HG02885 (cell line): Measurements from ENCODE around the gene MAVS.
A peak's percentile ranks its signal among the peaks of the same experiment; 100 is the strongest.
"Not testable (repeated sequence)": the region's sequence is repeated elsewhere in the genome, so short reads cannot be mapped to it uniquely, and the experiment has no call there.

Experiments
- ATAC-seq: cut with Tn5 transposase; IDR thresholded peaks from one replicate; pipeline ENCODE4 v1.9.1; 2021; ENCODE audit warnings: mild to moderate bottlenecking; ENCODE audit not compliant: unreplicated experiment, poor library complexity

Gene MAVS

DNA sequence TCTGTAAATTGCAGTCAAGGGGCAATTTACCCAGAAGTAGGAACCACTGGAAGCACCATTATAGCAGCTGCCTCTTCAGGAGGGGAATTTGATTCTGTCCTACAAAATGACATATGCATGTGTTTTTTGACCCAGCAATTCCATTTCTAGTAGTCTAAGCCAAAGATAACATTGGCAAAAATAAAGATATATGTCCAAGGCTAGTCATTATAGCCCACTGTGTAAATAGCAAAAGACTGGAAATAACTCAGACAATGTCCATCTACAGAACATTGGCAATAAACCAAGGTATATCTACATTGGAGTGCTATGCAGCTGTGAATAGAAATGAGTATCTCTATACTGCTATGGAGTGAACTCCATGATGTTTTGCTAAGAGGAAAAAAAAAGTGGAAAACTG is 30.0 kb downstream of the MAVS start:
- no peak for ATAC-seq

DNA sequence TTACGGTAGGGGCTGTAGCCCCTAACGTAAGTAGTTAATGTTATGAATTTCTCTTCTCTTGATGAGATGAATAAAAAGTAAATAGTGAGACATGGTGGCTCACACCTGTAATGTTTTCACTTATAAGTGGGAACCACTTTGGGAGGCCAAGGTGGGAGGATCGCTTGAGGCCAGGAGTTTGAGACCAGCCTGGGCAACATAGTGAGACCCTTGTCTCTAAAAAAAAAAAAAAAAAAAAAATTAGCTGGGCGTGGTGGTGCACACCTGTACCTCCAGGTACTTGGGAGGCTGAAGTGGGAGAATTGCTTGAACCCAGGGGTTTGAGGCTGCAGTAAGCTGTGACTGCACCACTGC is 32.3 kb downstream of the MAVS start:
- not testable (repeated sequence) for ATAC-seq

DNA sequence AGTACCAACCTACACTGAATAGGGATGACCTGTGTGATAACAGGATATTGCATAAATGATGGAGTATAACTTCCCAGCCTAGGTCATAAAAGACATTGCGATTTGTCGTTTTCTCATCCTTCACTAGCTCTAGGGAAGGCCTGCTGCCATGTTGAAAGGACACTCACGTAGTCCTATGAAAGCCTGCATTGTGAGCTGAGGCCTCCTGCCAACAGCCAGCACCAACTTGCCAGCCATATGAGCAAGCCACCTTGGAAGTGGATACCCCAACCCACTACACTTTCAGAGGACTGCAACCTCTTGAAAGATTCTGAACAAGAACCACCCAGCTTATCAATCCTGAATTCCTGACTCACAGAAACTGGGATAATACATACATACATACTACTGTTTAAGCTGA is 39.1 kb downstream of the MAVS start:
- ATAC-seq: no peak

DNA sequence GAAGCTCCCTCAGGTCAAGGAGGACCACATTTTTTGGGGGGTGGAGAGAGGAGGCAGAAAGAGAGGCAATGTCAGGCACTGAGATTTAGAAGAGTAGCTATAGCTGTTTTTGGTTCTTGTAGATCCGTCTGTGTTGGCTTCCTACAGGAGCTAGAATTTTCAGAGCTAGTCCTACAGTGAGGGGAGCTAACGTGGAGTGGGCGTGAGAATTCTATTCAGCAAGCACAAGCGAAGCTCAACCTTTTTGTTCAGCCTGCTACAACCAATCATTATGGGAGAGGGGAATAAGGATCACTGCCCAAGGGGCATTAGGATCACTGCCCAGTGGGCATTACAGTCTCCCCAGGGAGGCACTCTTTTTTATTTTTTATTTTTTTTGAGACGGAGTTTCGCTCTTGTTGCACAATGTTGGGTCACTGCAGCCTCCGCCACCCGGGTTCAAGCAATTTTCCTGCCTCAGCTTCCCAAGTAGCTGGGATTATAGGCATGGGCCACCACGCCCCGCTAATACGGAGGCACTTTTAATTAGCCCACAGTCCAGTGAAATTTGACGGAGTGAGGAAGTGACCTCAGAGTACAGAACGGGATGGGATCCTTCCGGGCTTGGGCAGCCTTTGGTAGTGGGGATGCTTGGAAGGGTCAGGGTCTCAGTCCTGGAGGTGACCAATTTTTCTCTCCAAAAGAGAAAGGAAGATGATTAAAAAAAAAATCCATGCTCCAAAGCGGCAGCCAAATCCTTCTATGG is 41.4 kb downstream of the MAVS start:
- no peak for ATAC-seq

DNA sequence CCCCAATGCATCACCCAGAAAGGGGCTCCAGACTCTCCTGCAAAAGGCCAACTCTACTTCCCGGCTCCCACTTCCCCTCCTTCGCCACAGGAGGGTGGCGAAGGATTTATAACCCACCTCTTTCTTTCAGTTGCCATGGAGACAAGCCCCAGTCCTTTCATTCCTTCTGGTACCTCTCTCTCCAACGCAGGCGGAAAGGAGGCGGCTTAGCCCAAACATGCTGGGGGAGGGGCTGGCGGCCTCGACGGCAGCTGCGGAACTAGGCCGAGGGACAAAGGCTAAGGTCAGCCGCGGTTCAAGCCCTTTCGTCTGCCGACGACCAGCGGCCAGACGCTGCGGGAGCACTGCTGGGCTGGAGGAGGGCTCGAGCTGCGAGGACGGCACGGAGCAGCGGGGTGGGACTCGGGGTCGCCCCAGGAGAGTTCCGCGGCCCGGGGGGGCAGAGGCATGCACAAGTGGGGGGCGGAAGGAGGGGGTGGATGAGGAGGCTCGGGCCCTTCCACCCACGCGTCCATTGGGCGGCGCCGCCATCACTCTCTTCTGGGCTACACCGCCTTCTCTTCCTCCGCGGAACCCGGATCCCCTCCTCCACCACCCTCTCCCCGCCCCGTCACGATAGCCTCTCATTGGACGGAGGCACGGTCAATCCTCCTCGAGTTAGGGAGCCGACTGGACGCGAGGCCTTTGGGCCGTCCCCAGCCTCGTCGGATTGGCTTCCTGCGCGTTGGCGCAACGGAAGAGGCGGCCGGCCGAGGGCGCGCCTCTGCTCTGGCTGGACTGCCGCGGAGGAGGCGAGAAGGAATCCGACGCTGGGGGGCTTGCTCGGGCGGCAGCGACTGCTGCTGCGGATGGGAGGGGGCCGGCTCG is 42.2 kb downstream of the MAVS start, which contains the start of gene PANK2:
TSS of gene PANK2 (plus strand) at position 766 of the 867 bp plus-strand sequence.
- peak; percentile 93 for ATAC-seq

DNA sequence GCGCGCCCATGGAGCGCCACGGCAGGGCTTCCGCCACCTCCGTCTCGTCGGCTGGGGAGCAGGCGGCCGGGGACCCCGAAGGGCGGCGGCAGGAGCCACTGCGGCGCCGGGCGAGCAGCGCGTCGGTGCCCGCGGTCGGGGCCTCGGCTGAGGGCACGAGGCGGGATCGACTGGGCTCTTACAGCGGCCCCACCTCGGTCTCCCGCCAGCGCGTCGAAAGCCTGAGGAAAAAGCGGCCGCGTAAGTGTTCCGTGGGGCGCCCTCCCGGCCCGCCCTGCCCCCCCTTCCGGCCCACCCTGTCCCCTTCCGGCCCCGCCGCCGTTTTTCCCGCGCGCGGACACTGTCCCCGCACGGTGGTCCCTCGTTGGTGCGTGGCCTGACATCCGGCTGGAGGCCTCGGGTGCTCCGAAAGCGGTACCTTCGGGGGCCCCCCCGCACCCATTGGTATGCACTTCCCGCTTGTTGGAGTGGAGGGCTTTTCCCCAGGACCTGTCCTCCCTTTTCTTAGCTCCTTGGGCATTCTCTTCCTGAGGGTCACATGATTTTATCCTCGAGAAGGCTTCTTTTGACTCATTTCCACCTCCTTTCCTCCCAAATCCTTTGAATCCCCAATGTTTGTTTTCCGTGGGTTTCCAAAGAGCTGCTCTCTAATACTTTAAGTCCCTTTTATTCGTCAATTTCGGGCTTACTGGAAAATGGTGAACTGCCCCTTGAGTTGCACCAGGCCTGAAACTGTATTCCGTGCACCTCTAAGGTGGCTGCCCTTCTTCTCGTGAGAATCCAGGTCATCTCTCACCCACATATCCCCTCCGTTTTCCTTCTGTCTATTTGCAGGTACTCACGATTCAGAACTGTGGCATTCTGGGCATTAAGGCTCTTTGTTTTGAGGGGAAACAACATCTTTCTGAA is 43.1 kb downstream of the MAVS start:
- peak; percentile 20 for ATAC-seq

DNA sequence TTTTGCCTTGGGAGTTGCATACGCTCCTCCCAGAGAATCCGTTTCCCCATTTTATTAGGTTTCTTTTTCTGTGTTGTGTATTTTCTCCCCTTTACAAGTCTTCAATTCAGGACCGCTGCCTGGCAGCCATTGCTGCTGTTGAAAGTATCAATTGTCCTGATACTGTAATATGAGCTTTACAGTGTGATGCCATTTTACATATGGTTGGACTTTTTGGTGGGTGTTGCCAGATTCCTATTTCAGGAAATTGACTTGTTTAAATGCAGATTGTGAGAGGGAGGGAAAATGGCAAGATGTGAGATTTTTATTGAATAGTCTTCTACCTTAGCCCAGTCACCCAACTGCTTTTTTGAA is 43.7 kb downstream of the MAVS start:
- ATAC-seq: no peak

DNA sequence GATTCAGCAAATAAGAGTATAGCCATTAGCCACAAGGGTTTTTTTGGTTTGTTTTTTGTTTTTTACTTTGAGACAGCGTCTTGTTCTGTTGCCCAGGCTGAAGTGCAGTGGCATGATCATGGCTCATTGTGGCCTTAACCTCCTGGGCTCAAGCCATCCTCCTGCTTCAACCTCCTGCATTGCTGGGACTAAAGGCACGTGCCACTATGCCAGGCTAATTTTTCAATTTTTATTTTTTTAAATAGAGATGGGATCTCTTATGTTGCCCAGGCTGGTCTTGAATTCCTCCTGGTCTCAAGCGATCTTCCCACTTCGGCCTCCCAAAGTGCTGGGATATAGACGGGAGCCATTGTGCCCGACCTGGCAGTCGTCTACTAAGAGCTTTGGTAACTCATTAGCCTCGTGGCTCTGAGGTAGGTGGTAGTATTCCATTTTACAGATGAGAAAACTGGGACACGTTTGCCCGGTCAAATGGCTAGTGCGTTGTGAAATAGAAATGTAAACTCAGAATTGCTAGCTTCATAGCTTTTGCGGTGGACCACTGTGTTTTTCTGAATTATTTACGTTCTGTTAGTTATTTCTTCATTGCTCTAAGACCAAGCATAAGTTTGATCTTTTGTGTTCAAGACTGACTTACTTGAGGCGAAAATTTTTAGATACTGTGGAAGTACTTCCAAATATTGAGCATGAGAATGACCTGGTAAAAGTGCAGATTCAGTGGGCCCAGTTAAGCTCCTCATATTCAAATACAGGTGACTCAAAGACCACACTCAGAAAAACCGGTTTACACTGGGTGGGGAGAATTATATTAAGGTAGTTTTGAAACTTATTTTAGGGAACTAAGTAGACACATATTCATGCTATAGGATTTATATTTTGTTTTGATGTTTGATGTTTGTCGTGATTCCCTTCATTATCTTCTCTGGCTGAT is 44.6 kb downstream of the MAVS start:
- no peak for ATAC-seq

DNA sequence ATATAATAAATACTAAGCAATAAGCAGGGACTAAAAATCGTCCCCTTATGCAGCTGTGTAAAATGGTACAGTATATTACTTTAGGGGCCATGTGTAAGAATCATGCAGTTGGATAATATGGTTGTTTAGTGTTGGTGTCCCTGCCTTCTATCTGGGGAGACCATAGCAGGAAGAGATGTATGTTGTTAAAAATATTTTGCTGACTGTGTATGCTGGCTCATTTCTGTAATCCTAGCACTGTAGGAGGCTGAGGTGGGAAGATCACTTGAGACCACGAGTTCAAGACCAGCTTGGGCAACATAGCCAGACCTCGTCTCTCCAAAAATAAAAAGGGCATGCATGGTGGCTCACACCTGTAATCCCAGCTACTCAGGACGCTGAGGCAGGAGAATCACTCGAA is 48.2 kb downstream of the MAVS start:
- no peak for ATAC-seq

DNA sequence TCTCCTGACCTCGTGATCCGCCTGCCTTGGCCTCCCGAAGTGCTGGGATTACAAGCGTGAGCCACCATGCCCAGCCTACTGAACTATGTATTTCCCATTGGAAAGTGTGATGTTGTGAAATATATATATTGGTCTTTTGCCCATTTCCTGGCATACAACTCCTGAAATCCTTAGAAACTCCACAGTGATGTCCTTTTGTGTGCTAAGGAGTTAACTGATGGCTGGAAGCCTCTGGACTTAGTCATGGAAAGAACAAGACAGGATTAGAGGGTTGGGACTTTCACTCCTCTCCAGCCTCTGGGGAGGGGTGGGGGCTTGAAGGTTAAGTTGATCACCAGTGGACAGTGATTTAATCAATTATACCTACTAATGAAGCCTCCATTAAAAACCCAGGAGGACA is 49.7 kb downstream of the MAVS start:
- ATAC-seq: no peak

DNA sequence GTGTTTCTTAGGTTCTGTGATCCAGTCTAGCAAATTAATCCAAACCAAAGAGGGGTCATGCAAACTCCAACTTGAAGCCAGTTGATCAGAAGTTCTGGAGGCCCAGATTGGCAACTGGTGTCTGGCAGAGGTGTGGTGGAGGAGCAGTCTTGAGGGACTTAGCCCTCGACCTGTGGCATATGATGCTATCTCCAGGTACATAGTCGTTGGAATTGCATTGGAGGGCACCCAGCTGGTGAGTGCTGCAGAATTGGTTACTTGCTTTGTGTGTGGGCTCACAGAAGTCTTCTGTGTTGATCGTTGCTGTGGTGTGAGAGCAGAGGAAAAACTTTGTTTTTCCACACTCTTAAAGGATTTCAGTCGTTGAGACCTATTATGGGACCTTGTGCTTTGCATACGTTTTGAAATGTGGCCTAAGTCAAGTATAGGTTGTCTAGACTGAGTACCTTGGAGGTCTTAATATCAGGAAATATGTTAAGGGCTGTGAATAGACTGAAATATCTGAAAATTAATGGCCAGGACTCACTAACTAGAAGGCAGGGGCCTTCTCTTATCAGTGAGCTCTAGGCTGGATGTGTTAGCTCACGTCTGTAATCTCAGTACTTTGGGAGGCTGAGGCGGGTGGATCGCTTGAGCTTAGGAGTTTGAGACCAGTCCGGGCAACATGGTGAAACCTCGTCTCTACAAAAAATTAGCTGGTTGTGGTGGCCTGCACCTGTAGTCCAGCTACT is 50.4 kb downstream of the MAVS start:
- peak; percentile 39 for ATAC-seq

DNA sequence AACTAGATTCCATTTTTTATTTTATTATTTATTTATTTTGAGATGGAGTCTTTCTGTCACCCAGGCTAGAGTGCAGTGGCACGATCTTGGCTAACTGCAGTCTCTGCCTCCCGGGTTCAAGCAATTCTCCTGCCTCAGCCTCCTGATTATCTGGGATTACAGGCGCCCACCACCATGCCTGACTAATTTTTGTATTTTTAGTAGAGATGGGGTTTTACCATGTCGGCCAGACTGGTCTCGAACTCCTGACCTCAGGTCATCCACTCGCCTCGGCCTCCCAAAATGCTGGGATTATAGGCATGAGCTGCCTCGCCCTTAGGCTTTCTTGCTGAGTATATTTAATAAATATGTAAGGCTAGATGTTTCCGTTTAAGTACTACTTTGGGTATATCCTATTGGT is 51.5 kb downstream of the MAVS start:
- not testable (repeated sequence) for ATAC-seq

DNA sequence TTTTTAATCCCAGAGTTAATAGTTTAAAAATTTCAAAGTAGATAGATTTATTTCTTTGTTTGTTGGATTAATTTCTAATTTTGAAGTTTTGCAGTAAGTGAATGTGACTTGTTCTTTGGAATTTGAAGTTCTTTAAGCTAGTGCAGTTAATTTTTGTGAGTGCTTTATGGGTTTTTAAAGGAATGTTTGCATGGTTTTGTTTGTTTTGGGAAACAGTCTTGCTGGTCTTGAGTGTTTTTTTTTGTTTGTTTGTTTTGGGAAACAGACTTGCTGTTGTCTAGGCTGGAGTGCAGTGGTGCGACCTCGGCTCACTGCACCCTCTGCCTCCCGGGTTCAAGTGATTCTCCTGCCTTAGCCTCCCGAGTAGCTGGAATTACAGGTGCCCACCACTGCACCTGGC is 52.0 kb downstream of the MAVS start:
- no peak for ATAC-seq

DNA sequence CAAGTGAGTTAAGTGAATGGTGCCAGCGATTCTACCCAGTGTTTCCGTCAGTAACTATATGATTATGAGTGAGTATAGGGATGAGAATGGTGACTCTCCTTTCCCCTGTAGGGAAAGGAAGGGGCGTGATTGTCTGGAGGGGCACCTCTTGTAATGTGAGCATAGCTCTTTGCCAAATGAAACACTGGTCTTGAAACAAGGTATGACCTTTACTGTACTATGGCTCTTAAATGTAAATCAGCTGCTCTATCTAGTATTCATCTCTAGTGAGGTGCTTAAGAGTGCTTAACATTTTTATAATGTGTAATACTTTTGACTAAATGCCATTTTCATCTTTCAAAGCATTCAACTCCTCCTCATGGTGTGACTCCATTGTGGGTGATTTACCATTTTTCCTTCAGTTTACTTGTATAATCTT is 53.6 kb downstream of the MAVS start:
- ATAC-seq: no peak

DNA sequence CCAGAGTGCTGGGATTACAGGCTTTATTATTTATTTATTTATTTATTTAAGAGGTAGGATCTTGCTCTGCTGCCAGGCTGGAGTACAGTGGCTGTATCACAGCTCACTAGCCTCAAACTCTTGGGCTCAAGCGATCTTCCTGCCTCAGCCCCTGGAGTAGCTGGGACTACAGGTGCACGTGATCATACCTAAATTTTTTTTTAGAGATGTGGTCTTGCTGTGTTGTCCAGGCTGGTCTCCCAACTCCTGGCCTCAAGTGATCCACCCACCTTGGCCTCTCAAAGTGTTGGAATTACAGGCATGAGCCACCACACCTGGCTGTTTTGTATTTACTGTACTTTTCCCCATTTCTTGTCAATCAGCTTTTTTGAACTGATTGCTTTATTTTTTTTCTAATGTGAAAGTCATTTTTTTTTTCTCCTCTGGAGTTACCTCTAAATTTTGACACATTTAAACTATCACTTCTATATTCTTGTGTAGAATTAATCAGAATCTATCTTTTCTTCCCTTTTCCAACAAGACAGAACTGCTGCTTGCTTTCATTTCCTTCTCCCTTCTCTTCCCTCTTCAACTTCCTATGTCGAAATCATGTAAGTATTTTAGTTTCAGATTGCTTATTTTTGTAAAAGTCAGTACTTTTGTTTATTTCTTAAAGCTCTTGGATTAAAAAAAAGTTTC is 54.5 kb downstream of the MAVS start:
- no peak for ATAC-seq

DNA sequence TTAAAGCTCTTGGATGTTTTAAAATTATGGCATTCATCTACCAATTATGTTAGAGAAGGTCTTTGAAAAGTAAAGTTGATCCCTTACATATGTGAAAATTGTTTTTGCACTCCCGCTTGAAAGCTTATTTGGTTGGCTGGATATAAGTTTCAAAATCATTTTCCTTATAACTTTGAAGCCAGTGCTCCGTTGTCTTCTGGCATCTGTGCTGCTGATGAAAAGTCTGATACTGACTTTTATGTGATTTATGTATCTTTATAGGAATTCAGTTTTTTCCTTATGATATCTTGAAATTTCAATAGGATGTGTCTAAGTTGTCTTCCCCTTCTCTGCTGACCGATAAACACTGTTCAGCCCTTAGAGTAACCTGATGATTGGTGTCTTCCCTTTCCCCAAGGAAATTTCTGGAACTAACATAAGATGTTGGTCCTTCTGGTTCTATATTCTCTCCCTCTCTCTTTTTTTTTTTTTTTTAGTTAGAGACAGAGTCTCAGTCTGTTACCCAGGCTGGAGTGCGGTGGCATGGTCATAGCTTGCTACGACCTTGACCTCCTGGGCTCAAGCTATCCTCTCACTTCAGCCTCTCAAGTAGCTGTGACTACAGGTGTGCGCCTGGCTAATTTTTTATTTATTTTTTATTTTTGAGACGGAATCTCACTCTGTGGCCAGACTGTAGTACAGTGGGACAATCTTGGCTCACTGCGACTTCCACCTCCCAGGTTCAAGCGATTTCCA is 55.2 kb downstream of the MAVS start:
- ATAC-seq: no peak

DNA sequence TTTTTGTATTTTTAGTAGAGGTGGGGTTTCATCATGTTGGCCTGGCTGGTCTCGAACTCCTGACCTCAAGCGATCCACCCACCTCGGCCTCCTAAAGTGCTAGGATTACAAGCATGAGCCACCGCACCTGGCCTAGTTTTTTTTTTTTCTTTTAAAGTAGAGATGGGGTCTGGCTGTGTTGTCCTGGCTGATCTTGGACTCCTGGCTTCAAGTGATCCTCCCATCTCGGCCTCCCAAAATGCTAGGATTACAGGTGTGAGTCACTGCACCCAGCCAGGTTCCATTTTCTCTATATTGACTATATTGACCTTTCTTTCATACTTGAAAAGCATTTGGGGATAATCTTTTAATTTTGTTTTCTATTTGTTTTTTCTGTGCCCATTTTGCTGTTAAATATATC is 55.8 kb downstream of the MAVS start:
- ATAC-seq: no peak

DNA sequence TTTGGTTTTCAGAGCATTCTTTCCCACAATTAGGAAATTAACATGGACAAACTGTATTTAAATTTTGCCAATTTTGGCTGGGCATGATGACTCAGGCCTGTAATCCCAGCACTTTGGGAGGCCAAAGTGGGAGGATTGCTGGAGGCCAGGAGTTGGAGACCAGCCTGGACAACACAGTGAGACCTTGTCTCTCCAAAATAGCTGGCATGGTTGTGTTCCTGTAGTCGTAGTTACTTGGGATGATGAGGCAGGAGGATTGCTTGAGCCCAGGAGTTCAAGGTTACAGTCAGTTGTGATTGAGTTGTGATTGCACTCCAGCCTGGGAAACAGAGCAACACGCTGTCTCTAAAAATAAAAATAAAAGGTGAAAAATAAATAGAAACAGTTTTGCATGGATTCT is 57.6 kb downstream of the MAVS start:
- ATAC-seq: no peak
